NCI-H1930 (cell line): Measurements from ENCODE around the gene TTN.
"Not testable (repeated sequence)": the region's sequence is repeated elsewhere in the genome, so short reads cannot be mapped to it uniquely, and the experiment has no call there.

ENCODE experiments used
- DNase-seq, 2 experiments: peaks; one replicate each; lab custom pipeline; 2025; lab: John Stamatoyannopoulos, UW

TTN gene

GRCh38 chr2:178530131-178530530, 277.1 kb downstream of the TTN start:
- DNase-seq, result no peak

DNA sequence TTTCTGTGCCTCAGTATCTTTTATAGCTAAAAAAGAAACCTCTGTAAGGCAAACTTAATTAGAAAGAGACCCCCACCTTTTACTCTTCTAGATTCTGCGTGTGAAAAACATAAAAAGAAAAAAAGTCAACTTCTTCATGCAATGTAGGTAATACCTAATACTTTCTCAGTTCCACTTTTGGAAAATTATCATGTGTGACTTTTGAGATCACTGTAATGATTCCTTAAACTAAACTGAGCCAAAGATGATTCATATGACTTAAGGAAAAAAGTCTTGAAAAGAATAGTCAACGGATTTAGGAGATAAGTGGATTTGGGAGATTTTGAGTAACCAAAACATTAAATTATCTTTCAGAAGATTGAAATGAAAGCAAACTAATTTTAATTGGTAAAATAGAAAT, 278.0 kb downstream of the TTN start:
- no peak for DNase-seq

DNA sequence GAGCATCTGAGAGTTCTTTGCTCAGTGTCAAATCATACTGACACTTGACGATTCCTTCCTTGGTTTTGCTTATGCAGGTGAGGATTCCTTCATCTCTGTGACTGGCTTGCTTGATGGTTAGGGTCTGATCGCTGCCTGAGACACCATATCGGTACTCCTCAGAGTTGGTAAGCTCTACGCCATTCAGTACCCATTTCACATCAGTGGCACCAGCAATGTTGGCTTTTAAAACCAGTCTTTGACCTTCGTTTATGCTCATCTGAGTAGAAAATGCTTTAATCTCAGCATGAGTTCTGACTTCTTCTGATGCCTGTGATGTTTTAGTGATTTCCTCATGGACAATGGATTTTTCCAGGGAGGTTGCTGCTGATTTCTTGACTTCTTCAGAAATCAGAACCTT, 278.6 kb downstream of the TTN start:
- no peak for DNase-seq

- no peak for DNase-seq
These were observed 279.6 kb downstream of the TTN start for GRCh38 chr2:178527592-178527991.

GRCh38 chr2:178526256-178526655, 281.0 kb downstream of the TTN start:
- no peak for DNase-seq

GRCh38 chr2:178525460-178525859, 281.8 kb downstream of the TTN start:
- not testable (repeated sequence) for DNase-seq

- not testable (repeated sequence) for DNase-seq
These were observed 282.2 kb downstream of the TTN start for GRCh38 chr2:178525010-178525409.

- DNase-seq, result no peak
These were observed 283.6 kb downstream of the TTN start for GRCh38 chr2:178523596-178524134.

DNA sequence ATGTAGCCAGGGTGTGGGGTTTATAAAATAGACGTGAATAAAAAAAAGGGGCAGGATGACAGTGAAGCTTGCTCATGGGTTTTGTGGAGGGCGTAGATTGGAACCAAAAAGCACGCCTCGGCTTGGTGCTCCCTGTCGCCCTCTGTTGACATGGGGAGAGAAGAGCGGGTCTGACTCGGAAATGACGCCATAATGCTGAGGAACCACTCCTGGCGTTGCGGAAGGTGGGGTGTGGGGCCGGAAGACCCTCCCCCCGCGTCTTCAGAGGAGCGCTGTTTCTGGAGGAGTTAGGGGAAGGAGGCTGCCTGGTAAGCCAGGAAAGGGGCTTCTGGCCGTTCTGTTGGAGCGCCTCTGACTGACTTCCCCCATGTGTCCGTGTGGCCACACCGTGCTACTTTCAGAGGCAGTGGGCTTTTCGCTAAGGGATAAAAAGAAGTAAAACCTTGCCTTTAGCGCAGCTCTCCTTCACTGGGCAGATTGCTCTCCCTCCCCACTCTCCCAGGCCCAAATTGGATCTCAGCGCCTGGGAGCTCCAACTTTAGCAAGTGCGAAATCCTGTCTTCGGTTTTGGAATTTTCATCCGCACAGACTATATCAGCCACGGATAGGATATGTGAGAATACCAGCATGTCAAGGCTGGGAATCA, 284.1 kb downstream of the TTN start:
- no peak for DNase-seq

GRCh38 chr2:178521304-178522150, 285.7 kb downstream of the TTN start:
- DNase-seq, result no peak

GRCh38 chr2:178517496-178517895, 289.7 kb downstream of the TTN start:
- DNase-seq, result no peak

DNA sequence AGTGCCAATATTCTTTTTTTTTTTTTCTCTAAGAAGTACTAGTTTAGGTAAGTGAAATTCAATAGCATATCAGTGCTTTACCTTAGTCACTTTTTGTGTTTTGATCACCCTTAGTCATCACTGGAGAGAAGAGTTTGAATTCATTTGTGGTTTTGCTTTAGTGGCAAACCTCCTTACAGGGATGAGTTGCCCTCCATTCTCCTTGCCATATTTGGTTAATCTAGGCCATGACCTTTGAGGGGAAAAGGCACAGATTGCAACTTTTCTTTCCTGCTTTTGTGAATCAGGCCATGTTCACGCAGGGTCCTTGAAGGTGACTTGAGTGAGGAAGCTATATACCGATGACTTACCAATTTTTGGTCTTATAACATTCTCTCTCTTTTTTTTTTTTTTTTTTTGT, 292.6 kb downstream of the TTN start:
- DNase-seq, result no peak

GRCh38 chr2:178513876-178514275, 293.3 kb downstream of the TTN start:
- no peak for DNase-seq

GRCh38 chr2:178512484-178512883, 294.7 kb downstream of the TTN start:
- DNase-seq, result no peak

- DNase-seq, result no peak
These were observed 296.8 kb downstream of the TTN start for GRCh38 chr2:178510384-178510783.

GRCh38 chr2:178508646-178509045, 298.6 kb downstream of the TTN start:
- DNase-seq, result no peak

- DNase-seq, result no peak
These were observed 300.3 kb downstream of the TTN start for GRCh38 chr2:178506949-178507348.

GRCh38 chr2:178506524-178506923, 300.7 kb downstream of the TTN start:
- DNase-seq, result no peak

DNA sequence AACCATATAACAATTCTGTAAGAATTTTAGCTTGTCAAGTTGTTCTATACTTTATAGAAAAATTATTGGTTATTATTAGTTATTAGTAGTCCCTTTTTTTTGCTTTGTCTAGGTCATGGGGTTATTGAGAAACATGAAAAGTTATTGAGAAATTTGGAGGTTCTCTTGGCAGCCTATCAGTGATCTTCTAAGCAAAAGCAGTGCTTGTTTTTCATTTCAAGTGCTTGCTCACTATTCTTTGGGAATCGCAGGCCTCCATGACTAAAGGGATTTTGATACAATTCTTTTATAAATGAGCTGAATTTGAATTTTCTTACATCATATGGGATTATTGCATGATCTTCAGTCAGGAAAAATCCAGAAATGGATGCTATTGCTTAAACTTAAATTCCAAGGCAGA, 301.1 kb downstream of the TTN start:
- no peak for DNase-seq

DNA sequence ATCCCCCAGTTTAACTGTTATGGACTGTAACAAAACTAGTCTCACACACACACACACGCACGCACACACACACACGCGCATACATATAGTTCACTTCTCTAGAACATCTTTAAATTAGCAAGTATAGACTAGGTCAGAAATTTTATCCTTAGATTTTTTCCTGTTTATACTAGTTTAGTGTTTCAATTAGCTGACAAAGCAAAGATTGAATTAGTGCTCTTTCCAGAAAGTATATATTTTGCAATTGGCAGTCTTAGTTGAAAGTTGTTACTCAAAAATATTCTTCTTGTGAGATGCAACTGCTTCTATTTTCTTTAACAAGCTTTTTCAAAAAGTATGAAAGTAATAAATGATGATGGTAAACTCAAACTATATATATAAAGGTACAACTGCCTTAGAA, 304.5 kb downstream of the TTN start:
- DNase-seq, result no peak

DNA sequence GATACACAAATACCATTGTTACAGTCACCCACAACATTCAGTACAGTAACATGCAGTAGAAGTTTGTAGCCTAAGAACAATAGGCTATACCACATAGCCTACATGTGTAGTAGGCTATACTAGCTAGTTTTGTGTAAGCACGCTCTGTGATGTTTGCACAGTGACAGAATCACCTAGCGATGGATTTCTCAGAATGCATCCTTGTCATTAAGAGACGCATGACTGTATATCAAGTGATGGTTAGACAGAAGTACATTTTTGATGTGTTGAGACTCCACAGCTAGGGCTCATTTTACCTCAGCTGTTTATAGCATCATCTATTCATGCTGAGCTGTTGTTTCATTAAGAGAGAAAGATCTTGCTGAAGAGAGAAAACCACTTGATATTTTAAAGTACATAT, 307.6 kb downstream of the TTN start:
- no peak for DNase-seq

GRCh38 chr2:178498137-178498536, 309.1 kb downstream of the TTN start:
- no peak for DNase-seq

DNA sequence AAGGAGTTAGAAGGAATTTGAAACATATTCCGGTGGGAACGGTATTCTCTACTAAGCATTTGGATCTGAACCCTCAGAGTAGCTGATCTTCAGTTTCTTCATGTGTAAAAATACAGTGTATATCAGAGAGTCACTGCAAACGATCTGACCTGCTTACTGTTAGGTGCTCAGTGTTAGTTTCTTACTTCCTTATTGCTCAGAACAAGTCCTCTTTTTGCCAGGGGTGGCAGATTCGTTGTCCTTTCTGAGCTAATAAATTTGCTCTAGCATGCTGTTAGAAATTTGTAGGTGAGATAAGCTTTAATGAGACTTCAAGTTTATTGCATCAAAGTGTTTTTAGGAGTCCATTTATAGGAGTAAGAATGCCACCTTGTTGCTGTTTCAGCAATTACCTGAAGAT, 311.2 kb downstream of the TTN start:
- no peak for DNase-seq
